ENCODE data around the gene ZNF177. TPM values are rescaled to one million over a fixed set of nuclear protein-coding genes. Genes with fewer than 3 reads are reported as not detected.

Gene ZNF177
- total RNA-seq, 1 donor from 2014 or later: 1.7 TPM

GRCh38 chr19:9427941-9428340, 65.1 kb downstream of the ZNF177 start:
- no peak for DNase-seq (ENCODE audit: low read depth)

GRCh38 chr19:9430444-9430843, 67.6 kb downstream of the ZNF177 start:
- DNase-seq (ENCODE audit: low read depth): no peak

- peak; percentile 36 for DNase-seq (ENCODE audit: low read depth)
These were observed 68.7 kb downstream of the ZNF177 start for GRCh38 chr19:9431475-9431874.

Other genes starting within 250 kb of the ZNF177 start
- not detected in 2 replicates for gene OR7G1, start 247.2 kb upstream of the ZNF177 start, total RNA-seq
- gene OR7G3, start 236.1 kb upstream of the ZNF177 start, total RNA-seq: not detected in 2 replicates
- gene ZNF317, start 222.6 kb upstream of the ZNF177 start, total RNA-seq: 24.7 and 26.0 TPM in 2 replicates
- 0.21 TPM in 1 of 2 replicates, not detected in the other for gene OR7D2, start 184.0 kb upstream of the ZNF177 start, total RNA-seq
- not detected in 2 replicates for gene OR7D4, start 143.4 kb upstream of the ZNF177 start, total RNA-seq
- not detected in 2 replicates for gene OR7E24, start 112.1 kb upstream of the ZNF177 start, total RNA-seq
- 17.1 and 18.5 TPM in 2 replicates for gene ZNF699, start 53.2 kb upstream of the ZNF177 start, total RNA-seq
- 4.4 and 8.1 TPM in 2 replicates for gene ZNF559, start 38.8 kb upstream of the ZNF177 start, total RNA-seq
- gene ZNF266, start 72.6 kb downstream of the ZNF177 start, total RNA-seq: 15.2 and 29.9 TPM in 2 replicates
- not detected in 2 replicates for gene ZNF560, start 135.6 kb downstream of the ZNF177 start, total RNA-seq
- 13.7 and 18.0 TPM in 2 replicates for gene ZNF426, start 175.6 kb downstream of the ZNF177 start, total RNA-seq
- gene ZNF121, start 221.5 kb downstream of the ZNF177 start, total RNA-seq: 39.0 and 44.3 TPM in 2 replicates